GM12891 (cell line): ENCODE results near the gene AMDHD1.

ENCODE experiments used
- POLR2AphosphoS5 ChIP-seq: IDR thresholded peaks from 2 replicates; pipeline ENCODE4 v1.6.1; 2011; ENCODE audit warnings: low read depth, low read length, control low read depth
- TAF1 ChIP-seq: IDR thresholded peaks from 2 replicates; pipeline ENCODE4 v1.6.1; 2011; ENCODE audit warnings: low read depth, low read length, control low read depth

GRCh38 chr12:95996034-95996658, 53.0 kb downstream of the AMDHD1 start, which contains the start of gene HAL:
- TF ChIP-seq POLR2AphosphoS5 (no peak), TAF1 (no peak)
